ENCODE results near the gene C11orf21.
"Not testable (repeated sequence)": the region's sequence is repeated elsewhere in the genome, so short reads cannot be mapped to it uniquely, and the experiment has no call there.

C11orf21 gene

GRCh38 chr11:2301631-2302305, at the start of gene C11orf21, which contains the start of gene TSPAN32:
C11orf21 (minus strand) TSS chr11:2301918; CDS start chr11:2301808, 110 bp downstream.
TSPAN32 (plus strand) TSS chr11:2302013; CDS start chr11:2302150, 137 bp downstream.
- H3K4me3 ChIP-seq (ENCODE audit: low read depth, low read length) = no peak within 1 kb of the TSS

GRCh38 chr11:2348986-2349385, 47.3 kb upstream of the C11orf21 start:
- H3K4me3 ChIP-seq (ENCODE audit: low read depth, low read length) = no peak overlapping the region

- H3K4me3 ChIP-seq (ENCODE audit: low read depth, low read length) = no peak overlapping the region
Measured at GRCh38 chr11:2347308-2347830, 45.7 kb upstream of the C11orf21 start.

GRCh38 chr11:2346586-2347307, 45.0 kb upstream of the C11orf21 start:
- H3K4me3 ChIP-seq (ENCODE audit: low read depth, low read length) = no peak overlapping the region

- no peak overlapping the region for H3K4me3 ChIP-seq (ENCODE audit: low read depth, low read length)
Measured at GRCh38 chr11:2346014-2346413, 44.3 kb upstream of the C11orf21 start.

GRCh38 chr11:2345050-2345449, 43.3 kb upstream of the C11orf21 start:
- no peak overlapping the region for H3K4me3 ChIP-seq (ENCODE audit: low read depth, low read length)

GRCh38 chr11:2343502-2343901, 41.8 kb upstream of the C11orf21 start:
- no peak overlapping the region for H3K4me3 ChIP-seq (ENCODE audit: low read depth, low read length)

- no peak overlapping the region for H3K4me3 ChIP-seq (ENCODE audit: low read depth, low read length)
Measured at GRCh38 chr11:2342981-2343380, 41.3 kb upstream of the C11orf21 start.

GRCh38 chr11:2342557-2342956, 40.8 kb upstream of the C11orf21 start:
- H3K4me3 ChIP-seq (ENCODE audit: low read depth, low read length) = no peak overlapping the region

- H3K4me3 ChIP-seq (ENCODE audit: low read depth, low read length) = not testable (repeated sequence)
Measured at GRCh38 chr11:2338760-2339159, 37.0 kb upstream of the C11orf21 start.

- not testable (repeated sequence) for H3K4me3 ChIP-seq (ENCODE audit: low read depth, low read length)
Measured at GRCh38 chr11:2335286-2335685, 33.6 kb upstream of the C11orf21 start.

- H3K4me3 ChIP-seq (ENCODE audit: low read depth, low read length) = not testable (repeated sequence)
Measured at GRCh38 chr11:2333486-2334205, 31.9 kb upstream of the C11orf21 start.

GRCh38 chr11:2332569-2332968, 30.9 kb upstream of the C11orf21 start:
- H3K4me3 ChIP-seq (ENCODE audit: low read depth, low read length) = not testable (repeated sequence)

- H3K4me3 ChIP-seq (ENCODE audit: low read depth, low read length) = no peak overlapping the region
Measured at GRCh38 chr11:2331404-2331803, 29.7 kb upstream of the C11orf21 start.

- H3K4me3 ChIP-seq (ENCODE audit: low read depth, low read length) = no peak overlapping the region
Measured at GRCh38 chr11:2330696-2331095, 29.0 kb upstream of the C11orf21 start.

GRCh38 chr11:2329551-2329950, 27.8 kb upstream of the C11orf21 start:
- H3K4me3 ChIP-seq (ENCODE audit: low read depth, low read length) = no peak overlapping the region

- no peak overlapping the region for H3K4me3 ChIP-seq (ENCODE audit: low read depth, low read length)
Measured at GRCh38 chr11:2328656-2329354, 27.1 kb upstream of the C11orf21 start.

GRCh38 chr11:2328021-2328420, 26.3 kb upstream of the C11orf21 start:
- no peak overlapping the region for H3K4me3 ChIP-seq (ENCODE audit: low read depth, low read length)

- H3K4me3 ChIP-seq (ENCODE audit: low read depth, low read length) = no peak overlapping the region
Measured at GRCh38 chr11:2327032-2327431, 25.3 kb upstream of the C11orf21 start.

- no peak overlapping the region for H3K4me3 ChIP-seq (ENCODE audit: low read depth, low read length)
Measured at GRCh38 chr11:2325719-2326118, 24.0 kb upstream of the C11orf21 start.

GRCh38 chr11:2325123-2325522, 23.4 kb upstream of the C11orf21 start:
- H3K4me3 ChIP-seq (ENCODE audit: low read depth, low read length) = no peak overlapping the region

Measured in iPS-11a (cell line).